SU-DHL-6 (cell line): ENCODE measurements around the gene EML4.

ENCODE experiments used
- H2AFZ ChIP-seq: fragments of 200-600 bp; sonication (generic); 2 replicates; pipeline ENCODE4 v1.6.1; 2014; ENCODE audit warnings: low read depth, mild to moderate bottlenecking, moderate library complexity, mixed read lengths, antibody characterized with exemption, low read length; ENCODE audit not compliant: severe bottlenecking
- H3F3A ChIP-seq: fragments of 200-600 bp; shearing (Covaris generic); 2 replicates; pipeline ENCODE4 v1.6.0; 2016; ENCODE audit warnings: antibody characterized with exemption, mild to moderate bottlenecking; ENCODE audit not compliant: insufficient read depth
- H3K27ac ChIP-seq: fragments of 200-600 bp; sonication (generic); 2 replicates; pipeline ENCODE4 v1.5.1; 2016; ENCODE audit warnings: low read depth, mild to moderate bottlenecking, low read length, moderate library complexity, mixed read lengths
- H3K27me3 ChIP-seq: fragments of 200-600 bp; sonication (generic), shearing (Covaris generic); 2 replicates; pipeline ENCODE4 v1.6.0; 2014; ENCODE audit warnings: mild to moderate bottlenecking, low read length
- H3K36me3 ChIP-seq: fragments of 200-600 bp; sonication (generic); 2 replicates; pipeline ENCODE4 v1.6.1; 2014; ENCODE audit warnings: mild to moderate bottlenecking, low read length, mixed read lengths
- H3K4me2 ChIP-seq: fragments of 300-600, 200-600 bp; shearing (Covaris generic), sonication (generic); 2 replicates; pipeline ENCODE4 v1.6.0; 2014; ENCODE audit warnings: low read length, low read depth, mild to moderate bottlenecking; ENCODE audit not compliant: poor library complexity, severe bottlenecking
- H3K4me3 ChIP-seq: fragments of 200-600 bp; sonication (generic); 2 replicates; pipeline ENCODE4 v1.5.1; 2014; ENCODE audit warnings: antibody characterized with exemption, low read length, mild to moderate bottlenecking, mixed read lengths; ENCODE audit not compliant: insufficient read depth, poor library complexity, severe bottlenecking
- H3K79me2 ChIP-seq: fragments of 200-600 bp; sonication (generic); 2 replicates; pipeline ENCODE4 v1.6.1; 2014; ENCODE audit warnings: mild to moderate bottlenecking, low read length, moderate library complexity; ENCODE audit not compliant: insufficient read depth
- H3K9ac ChIP-seq: fragments of 200-600 bp; sonication (generic); 2 replicates; pipeline ENCODE4 v1.7.0; 2014; ENCODE audit warnings: mild to moderate bottlenecking, low read length
- H3K9me2 ChIP-seq: fragments of 200-600 bp; sonication (generic); replicated peaks from 2 replicates; pipeline ENCODE4 v1.6.1; 2014; ENCODE audit warnings: low read length; ENCODE audit not compliant: insufficient read depth
- H3K9me3 ChIP-seq: fragments of 200-600 bp; sonication (generic); 2 replicates; pipeline ENCODE4 v1.6.1; 2014; ENCODE audit warnings: low read length, mixed read lengths; ENCODE audit not compliant: insufficient read depth
- H4K20me1 ChIP-seq: fragments of 200-600 bp; sonication (generic); 2 replicates; pipeline ENCODE4 v1.6.1; 2014; ENCODE audit warnings: low read depth, mild to moderate bottlenecking, antibody characterized with exemption, low read length, moderate library complexity, mixed read lengths
- EZH2phosphoT487 ChIP-seq: fragments of 200-600 bp; sonication (generic), shearing (Covaris generic); conservative IDR thresholded peaks from 2 replicates; pipeline ENCODE4 v1.6.1; 2018; ENCODE audit warnings: mild to moderate bottlenecking, antibody characterized with exemption, low read length, moderate library complexity, mixed read lengths
- TF ChIP-seq, protein P1 (sequence below): fragments of 200-600 bp; sonication (generic); IDR thresholded peaks from one replicate; pipeline ENCODE4 v1.5.1; 2017; ENCODE audit warnings: antibody characterized with exemption, mild to moderate bottlenecking, low read length, moderate library complexity; ENCODE audit not compliant: insufficient read depth, poor library complexity, severe bottlenecking

The EML4 gene

DNA sequence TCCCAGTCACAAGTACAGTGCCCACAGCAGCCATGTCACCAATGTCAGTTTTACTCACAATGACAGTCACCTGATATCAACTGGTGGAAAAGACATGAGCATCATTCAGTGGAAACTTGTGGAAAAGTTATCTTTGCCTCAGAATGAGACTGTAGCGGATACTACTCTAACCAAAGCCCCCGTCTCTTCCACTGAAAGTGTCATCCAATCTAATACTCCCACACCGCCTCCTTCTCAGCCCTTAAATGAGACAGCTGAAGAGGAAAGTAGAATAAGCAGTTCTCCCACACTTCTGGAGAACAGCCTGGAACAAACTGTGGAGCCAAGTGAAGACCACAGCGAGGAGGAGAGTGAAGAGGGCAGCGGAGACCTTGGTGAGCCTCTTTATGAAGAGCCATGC, 160.6 kb downstream of the EML4 start:
- H3K4me3 ChIP-seq: no peak overlapping the region
- no peaks in the 10 kb centered on the region for H3K9me3 ChIP-seq
- TF ChIP-seq EZH2phosphoT487: no peak
- TF ChIP-seq, protein P1, sequence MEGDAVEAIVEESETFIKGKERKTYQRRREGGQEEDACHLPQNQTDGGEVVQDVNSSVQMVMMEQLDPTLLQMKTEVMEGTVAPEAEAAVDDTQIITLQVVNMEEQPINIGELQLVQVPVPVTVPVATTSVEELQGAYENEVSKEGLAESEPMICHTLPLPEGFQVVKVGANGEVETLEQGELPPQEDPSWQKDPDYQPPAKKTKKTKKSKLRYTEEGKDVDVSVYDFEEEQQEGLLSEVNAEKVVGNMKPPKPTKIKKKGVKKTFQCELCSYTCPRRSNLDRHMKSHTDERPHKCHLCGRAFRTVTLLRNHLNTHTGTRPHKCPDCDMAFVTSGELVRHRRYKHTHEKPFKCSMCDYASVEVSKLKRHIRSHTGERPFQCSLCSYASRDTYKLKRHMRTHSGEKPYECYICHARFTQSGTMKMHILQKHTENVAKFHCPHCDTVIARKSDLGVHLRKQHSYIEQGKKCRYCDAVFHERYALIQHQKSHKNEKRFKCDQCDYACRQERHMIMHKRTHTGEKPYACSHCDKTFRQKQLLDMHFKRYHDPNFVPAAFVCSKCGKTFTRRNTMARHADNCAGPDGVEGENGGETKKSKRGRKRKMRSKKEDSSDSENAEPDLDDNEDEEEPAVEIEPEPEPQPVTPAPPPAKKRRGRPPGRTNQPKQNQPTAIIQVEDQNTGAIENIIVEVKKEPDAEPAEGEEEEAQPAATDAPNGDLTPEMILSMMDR: no peak
- H3F3A ChIP-seq: peaks cover 9% of the 10 kb centered on the region; the same call in 1 of the 2 replicates
- peaks cover 14% of the 10 kb centered on the region; the same call in 1 of the 2 replicates for H3K36me3 ChIP-seq
- no peaks in the 10 kb centered on the region for H3K79me2 ChIP-seq
- no peak overlapping the region for H3K9ac ChIP-seq
- H3K27me3 ChIP-seq: no peaks in the 10 kb centered on the region
- no peaks in the 10 kb centered on the region for H4K20me1 ChIP-seq
- H3K27ac ChIP-seq: no peak overlapping the region
- no peaks in the 10 kb centered on the region for H3K9me2 ChIP-seq
- no peak overlapping the region for H2AFZ ChIP-seq
- H3K4me2 ChIP-seq: no peak overlapping the region

DNA sequence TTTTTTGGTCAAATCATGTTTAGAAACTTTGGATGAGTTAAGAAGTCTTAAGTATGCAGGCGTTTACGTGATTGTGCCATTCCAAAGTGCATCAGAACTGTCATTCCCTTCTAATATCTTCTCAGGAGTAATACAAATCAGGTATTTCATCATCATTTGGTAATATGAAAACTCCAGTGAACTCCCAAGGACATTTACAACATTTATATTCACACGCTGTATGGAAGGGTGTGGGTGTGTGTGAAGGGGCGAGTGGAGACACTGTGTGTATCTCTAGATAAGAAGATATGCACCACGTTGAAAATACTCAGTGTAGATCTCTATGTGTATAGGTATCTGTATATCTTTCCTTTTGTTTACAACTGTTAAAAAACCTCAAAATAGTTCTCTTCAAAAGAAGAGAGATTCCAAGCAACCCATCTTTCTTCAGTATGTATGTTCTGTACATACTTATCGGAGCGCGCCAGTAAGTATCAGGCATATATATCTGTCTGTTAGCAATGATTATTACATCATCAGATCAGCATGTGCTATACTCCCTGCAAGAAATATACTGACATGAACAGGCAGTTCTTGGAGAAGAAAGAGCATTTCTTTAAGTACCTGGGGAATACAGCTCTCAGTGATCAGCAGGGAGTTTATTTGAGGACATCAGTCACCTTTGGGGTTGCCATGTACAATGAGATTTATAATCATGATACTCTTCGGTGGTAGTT, 162.6 kb downstream of the EML4 start:
- Histone ChIP-seq H3K9me2 (no peaks in the 10 kb centered on the region), H3K4me2 (no peak overlapping the region), H3K9me3 (no peaks in the 10 kb centered on the region), H3F3A (peaks cover 6% of the 10 kb centered on the region; the same call in 1 of the 2 replicates), H3K27ac (no peak overlapping the region), H3K36me3 (peaks cover 11% of the 10 kb centered on the region; the same call in 1 of the 2 replicates), H3K27me3 (no peaks in the 10 kb centered on the region), H2AFZ (no peak overlapping the region), H3K9ac (no peak overlapping the region), H3K79me2 (no peaks in the 10 kb centered on the region), H3K4me3 (no peak overlapping the region), H4K20me1 (no peaks in the 10 kb centered on the region)
- TF ChIP-seq, protein P1: no peak
- TF ChIP-seq EZH2phosphoT487: no peak

DNA sequence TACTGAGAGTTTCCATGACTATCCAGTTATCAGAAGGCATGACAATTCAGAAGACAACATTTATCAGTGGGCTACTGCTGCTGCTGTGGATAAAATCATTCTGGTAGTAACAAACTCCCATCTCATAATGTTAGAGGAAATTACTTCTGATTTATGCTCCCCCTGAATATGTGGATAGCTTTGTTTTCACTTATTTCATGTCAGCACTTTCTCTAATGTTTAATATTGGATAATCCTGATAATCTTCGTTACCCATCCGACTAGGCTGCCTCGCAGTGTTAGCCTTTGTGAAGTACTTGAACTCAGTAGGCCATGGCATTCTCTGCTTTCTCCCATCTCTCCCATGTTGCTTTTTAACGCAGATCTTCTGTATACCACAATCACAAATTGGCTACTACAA, 163.4 kb downstream of the EML4 start:
- H3K36me3 ChIP-seq: peaks cover 11% of the 10 kb centered on the region; the same call in 1 of the 2 replicates
- no peaks in the 10 kb centered on the region for H3K9me3 ChIP-seq
- H3K27ac ChIP-seq: no peak overlapping the region

More for the DNA sequence above, 163.4 kb downstream of the EML4 start:
- no peaks in the 10 kb centered on the region for H3K27me3 ChIP-seq
- no peaks in the 10 kb centered on the region; the same call in 1 of the 2 replicates for H3F3A ChIP-seq
- no peaks in the 10 kb centered on the region for H3K9me2 ChIP-seq
- no peak overlapping the region for H3K4me3 ChIP-seq
- TF ChIP-seq, protein P1: no peak
- no peak for TF ChIP-seq EZH2phosphoT487
- H2AFZ ChIP-seq: no peak overlapping the region
- no peaks in the 10 kb centered on the region for H4K20me1 ChIP-seq
- no peaks in the 10 kb centered on the region for H3K79me2 ChIP-seq
- no peak overlapping the region for H3K9ac ChIP-seq
- H3K4me2 ChIP-seq: no peak overlapping the region
